Middle frontal gyrus (tissue), 1 donor: ENCODE data around the gene GNPTG.

ENCODE experiments used
- DNase-seq: peaks from one replicate; pipeline ENCODE4 v3.0.0-alpha.2; 2015; ENCODE audit warnings: low spot score; ENCODE audit errors: extremely low spot score

The GNPTG gene

DNA sequence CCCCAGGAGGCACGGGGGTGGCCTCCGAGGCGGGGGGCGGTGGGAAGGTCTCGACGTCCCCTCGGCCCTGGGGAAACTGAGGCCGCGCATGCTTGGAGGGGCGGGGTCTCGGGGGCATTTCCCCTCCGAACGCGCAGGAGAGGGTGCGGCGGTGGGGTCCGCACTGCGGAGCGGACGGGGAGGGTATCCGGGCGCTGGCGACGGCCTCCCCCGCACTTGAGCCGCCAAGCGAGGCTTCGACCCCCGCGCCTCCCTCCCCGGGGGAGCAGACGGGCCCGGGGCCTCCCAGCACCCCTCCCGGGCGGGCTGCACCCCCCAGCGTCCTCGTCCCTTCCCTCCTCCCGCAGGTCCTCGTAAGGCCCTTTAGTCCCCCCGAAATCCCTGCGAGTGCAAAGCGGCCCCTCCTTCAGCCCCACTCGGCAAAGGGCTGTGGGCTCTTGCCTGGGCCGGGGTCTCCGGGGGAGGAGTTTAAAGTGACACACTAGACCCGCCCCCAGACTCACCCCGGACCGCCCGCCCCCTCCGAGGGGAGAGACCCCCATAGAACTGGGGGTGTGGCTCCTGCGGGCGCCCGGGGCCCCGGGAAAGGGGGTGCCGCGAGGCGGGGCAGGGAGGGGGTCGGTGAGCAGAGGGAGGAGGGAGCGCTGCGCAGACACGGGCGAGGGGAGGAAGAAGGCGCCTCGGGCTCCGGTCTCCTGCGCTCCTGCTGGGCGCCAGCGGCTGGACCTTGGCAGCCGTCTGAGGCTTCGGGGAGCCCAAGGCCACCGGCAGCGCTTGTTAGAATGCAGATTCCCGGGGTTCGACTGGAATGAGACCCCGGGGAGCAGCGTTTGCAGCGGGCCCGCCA lies 17.7 kb upstream of the GNPTG start:
- DNase-seq: no peak

- no peak for DNase-seq
Measured at GRCh38 chr16:1334739-1335138, 17.0 kb upstream of the GNPTG start.

DNA sequence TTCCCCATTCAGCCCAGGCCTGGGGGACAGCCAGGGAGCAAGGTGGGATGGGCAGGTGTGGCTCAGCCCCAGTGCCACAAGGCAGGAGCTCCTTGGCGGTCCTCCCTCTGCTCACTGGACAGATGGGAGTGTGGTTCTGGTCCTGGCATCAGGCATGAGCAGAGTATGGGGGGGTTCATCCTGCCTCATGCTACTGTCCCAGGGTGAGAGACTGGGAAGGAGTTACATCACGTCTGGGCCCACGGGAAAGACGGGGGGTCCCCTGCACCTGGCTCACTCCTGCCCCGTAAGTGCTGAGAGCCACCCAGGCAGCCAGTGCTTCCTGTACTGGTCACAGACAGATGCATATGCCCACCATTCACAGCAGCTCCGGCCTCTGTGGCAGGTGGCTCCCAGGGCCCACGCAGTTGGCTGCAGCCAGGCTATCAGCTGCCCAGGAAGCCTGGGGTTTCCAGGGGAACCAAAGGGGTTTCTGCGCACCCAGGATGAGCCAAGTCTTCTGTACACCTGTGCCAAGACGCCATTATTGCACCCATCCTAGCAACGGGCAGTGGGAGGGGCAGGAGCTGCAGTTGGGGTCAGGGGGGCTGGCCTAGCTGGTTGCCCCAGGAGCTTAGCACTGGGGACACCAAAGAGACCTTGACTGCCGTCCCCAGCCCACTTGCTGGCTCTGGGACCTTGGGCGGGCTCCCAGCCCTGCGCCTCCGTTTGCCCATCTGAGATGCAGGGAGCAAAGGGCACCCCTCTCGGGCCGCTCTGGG lies 16.3 kb upstream of the GNPTG start:
- DNase-seq: no peak

DNA sequence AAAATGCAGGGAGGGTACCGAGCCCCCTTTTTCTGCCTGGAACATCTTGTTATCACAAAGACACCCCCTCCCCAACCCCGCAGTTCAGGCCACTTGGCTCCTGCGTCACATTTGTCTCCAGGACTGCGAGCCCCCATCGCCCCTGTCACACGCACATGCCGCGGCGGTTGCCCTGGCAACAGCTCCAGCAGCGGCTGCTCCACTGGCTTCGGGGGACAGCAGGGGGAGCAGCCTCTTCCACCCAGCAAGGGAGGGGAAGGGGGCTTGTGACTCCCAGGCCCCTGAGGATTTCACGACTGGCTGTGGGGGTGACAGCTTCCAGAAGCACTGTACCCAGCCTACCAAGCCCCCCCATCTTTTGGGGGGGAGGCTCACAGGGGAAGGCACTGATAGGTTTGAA lies 15.7 kb upstream of the GNPTG start:
- DNase-seq: no peak

- no peak for DNase-seq
Measured at GRCh38 chr16:1336619-1337018, 15.1 kb upstream of the GNPTG start.

GRCh38 chr16:1337486-1337885 lies 14.2 kb upstream of the GNPTG start:
- no peak for DNase-seq

- no peak for DNase-seq
Measured at GRCh38 chr16:1338119-1338730, 13.5 kb upstream of the GNPTG start.

- no peak for DNase-seq
Measured at GRCh38 chr16:1338855-1339675, 12.7 kb upstream of the GNPTG start.

GRCh38 chr16:1340730-1341494 lies 10.8 kb upstream of the GNPTG start:
- no peak for DNase-seq

DNA sequence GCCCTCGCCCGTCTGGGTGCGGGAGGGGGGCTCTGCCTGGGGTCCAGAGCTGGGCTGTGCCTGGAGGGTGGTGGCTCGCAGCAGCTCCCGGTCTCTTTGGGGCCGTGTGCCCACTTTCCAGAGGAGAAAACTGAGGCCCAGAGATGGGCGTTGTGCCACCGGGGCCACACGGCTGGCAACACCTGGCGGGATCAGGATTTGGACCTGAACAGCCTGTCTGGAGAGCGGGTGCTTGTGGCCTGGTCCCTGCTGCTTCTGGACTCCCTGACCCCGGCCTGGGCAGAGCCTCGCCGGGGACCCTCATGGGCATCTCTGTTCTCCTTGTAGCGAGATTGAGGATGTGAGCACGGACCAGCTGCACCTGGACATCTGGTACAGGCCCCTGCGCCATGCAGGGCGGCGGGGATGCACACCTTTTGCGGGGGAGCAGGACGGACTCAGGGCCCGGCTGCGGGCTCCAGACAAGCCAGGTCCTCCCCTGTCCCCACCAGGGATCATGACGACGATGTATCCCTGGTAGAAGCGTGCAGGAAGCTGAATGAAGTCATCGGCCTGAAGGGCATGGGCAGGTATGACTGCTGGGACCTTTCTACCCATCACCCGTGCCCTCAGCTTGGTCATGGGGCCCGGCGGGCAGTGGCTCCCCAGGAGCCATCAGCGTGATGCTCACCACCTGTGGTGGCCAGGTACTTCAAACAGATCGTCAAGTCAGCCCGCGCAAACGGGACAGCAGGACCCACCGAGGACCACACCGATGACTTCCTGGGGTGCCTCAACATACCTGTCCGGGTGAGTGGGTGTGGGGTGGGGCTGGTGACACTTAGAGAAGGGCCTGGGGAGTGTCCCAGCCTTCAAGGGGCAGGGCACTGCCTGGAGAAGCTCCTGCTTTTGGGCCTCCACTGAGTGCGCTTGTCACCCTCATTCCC lies 10.0 kb upstream of the GNPTG start:
- no peak for DNase-seq

DNA sequence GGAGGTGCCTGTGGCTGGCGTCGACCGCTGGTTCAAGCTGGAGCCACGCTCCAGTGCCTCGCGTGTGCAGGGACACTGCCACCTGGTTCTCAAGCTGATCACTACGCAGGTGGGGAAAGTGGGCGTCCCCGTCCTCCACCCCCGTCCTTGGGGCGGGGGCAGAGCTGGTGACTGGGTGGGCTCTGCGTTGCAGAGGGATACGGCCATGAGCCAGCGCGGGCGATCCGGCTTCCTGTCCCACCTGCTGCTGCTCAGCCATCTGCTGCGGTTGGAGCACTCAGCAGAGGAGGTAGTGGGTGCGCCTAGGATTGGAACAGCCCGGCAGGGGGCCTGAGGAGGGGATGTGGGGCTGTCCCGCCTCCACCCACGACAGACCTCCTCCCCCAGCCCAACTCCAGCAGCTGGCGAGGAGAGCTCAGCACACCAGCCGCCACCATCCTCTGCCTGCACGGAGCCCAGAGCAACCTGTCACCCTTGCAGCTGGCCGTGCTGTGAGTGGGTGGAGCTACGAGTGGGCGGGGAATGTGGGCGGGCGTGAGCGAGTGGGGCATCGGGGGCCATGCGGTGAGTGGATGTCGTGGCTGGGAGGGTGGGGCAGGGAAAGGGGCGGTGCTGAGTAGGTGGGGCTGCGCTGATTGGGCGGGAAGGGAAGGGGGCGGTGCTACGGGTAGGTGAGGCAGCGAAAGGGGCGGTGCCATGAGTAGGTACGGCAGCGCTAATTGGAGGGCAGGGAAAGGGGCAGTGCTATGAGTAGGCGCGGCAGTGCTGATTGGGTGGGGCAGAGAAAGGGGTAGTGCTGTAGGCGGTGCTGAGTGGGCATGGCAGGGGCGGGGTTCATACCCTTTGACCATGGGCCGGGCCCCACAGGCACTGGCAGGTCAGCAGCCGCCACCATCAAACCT lies 9.0 kb upstream of the GNPTG start:
- DNase-seq: peak; percentile 41

GRCh38 chr16:1343428-1344242 lies 8.1 kb upstream of the GNPTG start:
- DNase-seq: no peak

GRCh38 chr16:1344499-1344898 lies 7.2 kb upstream of the GNPTG start:
- DNase-seq: no peak

DNA sequence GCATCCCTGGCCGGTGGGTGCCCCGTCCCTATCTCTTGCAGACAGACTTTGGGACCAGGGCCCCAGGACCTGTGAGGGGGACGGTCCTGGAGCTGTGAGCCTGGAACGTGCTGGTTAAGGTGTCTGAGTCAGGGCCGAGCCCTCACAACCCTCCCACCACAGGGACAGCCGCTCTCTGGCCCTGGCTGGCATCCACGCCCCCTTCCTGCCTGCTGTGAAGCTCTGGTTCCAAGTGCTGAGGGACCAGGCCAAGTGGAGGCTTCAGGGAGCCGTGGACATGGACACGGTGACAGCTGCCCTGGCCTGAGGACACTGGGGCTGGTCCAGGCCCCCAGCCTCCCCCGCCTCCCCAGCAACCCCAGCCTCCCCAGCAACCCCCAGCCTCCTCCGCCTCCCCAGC lies 6.6 kb upstream of the GNPTG start:
- no peak for DNase-seq

GRCh38 chr16:1345651-1346421 lies 5.9 kb upstream of the GNPTG start:
- DNase-seq: no peak

DNA sequence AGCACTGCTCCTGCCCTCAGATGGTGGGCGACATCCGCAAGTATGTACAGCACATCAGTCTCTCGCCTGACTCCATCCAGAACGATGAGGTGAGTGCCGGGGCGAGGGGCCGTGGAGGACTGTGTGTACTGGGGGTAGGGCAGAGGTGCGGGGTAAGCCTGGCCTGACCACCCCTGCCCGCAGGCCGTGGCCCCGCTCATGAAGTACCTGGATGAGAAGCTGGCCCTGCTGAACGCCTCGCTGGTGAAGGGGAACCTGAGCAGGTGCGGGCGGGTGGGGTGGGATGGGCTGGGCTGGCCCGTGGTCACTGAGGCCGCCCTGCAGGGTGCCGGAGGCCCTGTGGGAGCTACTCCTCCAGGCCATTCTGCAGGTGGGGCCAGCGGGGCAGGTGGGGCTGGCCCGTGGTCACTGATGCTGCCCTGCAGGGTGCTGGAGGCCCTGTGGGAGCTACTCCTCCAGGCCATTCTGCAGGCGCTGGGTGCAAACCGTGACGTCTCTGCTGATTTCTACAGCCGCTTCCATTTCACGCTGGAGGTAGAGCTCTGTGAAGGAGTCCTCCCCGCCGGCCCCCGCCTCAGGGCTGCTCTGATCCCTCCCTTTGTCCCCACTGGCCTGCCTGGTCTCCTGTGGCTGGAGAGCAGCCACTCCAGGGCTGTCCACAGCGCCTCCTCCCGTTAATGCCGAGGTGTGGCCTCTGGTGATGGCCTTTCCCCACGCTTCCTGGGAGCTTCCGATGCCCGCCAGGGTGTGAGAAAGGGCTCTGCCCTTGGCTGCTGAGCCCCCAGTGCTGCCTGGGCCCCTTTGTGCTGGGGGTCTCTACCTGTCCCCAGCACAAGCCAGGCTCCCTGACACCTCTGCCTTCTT lies 5.1 kb upstream of the GNPTG start:
- DNase-seq: no peak
